H1 (cell line): ENCODE measurements around the gene IL13RA1. TPM values are rescaled to one million over a fixed set of nuclear protein-coding genes. Genes with fewer than 3 reads are reported as not detected.

Experiments
- BRCA1 ChIP-seq: IDR thresholded peaks from 2 replicates; pipeline ENCODE4 v1.6.1; 2012; ENCODE audit warnings: low read depth, low read length, improper control_type of control experiment
- CTCF ChIP-seq, 3 experiments: IDR thresholded peaks; 1 replicate in 2 of 3; 2 replicates in 1 of 3; pipeline versions ENCODE4 v1.5.1 to v1.6.1; 2011; ENCODE audit warnings: low read length in 3 of 3, mild to moderate bottlenecking in 3 of 3, inconsistent platforms in 2 of 3, low read depth in 1 of 3, moderate library complexity in 1 of 3; ENCODE audit not compliant: insufficient read depth in 1 of 3; ENCODE audit errors: control extremely low read depth in 1 of 3
- FOSL1 ChIP-seq: IDR thresholded peaks from 2 replicates; pipeline ENCODE4 v1.6.1; 2011; ENCODE audit warnings: mild to moderate bottlenecking, low read depth, low read length, moderate library complexity; ENCODE audit not compliant: insufficient read depth
- POLR2AphosphoS5 ChIP-seq: IDR thresholded peaks from 2 replicates; pipeline ENCODE4 v1.6.1; 2011; ENCODE audit warnings: low read depth, low read length
- POU5F1 ChIP-seq: IDR thresholded peaks from 2 replicates; pipeline ENCODE4 v1.6.1; 2011; ENCODE audit warnings: low read depth, mild to moderate bottlenecking, low read length, moderate library complexity
- RBBP5 ChIP-seq: IDR thresholded peaks from 2 replicates; pipeline ENCODE4 v1.7.1; 2012; ENCODE audit warnings: low read depth, mild to moderate bottlenecking, inconsistent platforms, low read length, moderate library complexity, borderline replicate concordance
- SIX5 ChIP-seq: IDR thresholded peaks from 2 replicates; pipeline ENCODE4 v1.6.1; 2011; ENCODE audit warnings: mild to moderate bottlenecking, low read depth, low read length
- polyA plus RNA-seq, 7 experiments: library from polyadenylated mRNA; depleted of rRNA in 3 of 7; stranded (reverse) in 5 of 7; unstranded in 2 of 7; fragments of >200 nt in 5 of 7; fragments of 200-250 nt in 2 of 7; gene quantifications; 1 replicate in 5 of 7; 2 replicates in 1 of 7; 4 replicates in 1 of 7; pipeline versions ENCODE4 v1.2.1 to v1.2.3, GENCODE V29; 2011 to 2013; ENCODE audit warnings: missing spikeins in 2 of 7, mixed read lengths in 2 of 7
- total RNA-seq: library from RNA; stranded (reverse); fragmentation: NEBNext Ultra II Directional; extraction: Animal tissue kit (Norgen Biotek cat#: 25700); gene quantifications from 2 replicates; pipeline ENCODE4 v1.2.1, GENCODE V29; 2021

The IL13RA1 gene
- total and polyA plus RNA-seq, 2 of the 8 experiments (the other 6 are each of a cell fraction or from before 2014, with no cell fraction given) = 3.3 to 9.4 TPM

GRCh38 chrX:118702741-118703140 is 24.7 kb upstream of the IL13RA1 start (continued):
- no peak for TF ChIP-seq CTCF (IDR thresholded peaks at IDR 0.05; ENCODE audit: control extremely low read depth in 1 of 3, insufficient read depth in 1 of 3, low read depth in 1 of 3, low read length in 3 of 3)
- no peak for TF ChIP-seq FOSL1
- TF ChIP-seq POLR2AphosphoS5 = no peak
- TF ChIP-seq SIX5 = no peak
- TF ChIP-seq BRCA1 = no peak
- TF ChIP-seq POU5F1 = no peak
- TF ChIP-seq RBBP5 = no peak
